Glutamatergic neuron (in vitro differentiated cells): ENCODE measurements around the gene TNIP1. TPM values are rescaled to one million over a fixed set of nuclear protein-coding genes. Genes with fewer than 3 reads are reported as not detected.
A peak's percentile ranks its signal among the peaks of the same experiment; 100 is the strongest.

Source experiments
- DNase-seq: peaks from one replicate; pipeline ENCODE4 v3.0.0; 2022
- H3K27ac Mint-ChIP-seq: one replicate; pipeline ENCODE4 v1.8.0; 2020; ENCODE audit warnings: mild to moderate bottlenecking, mixed read lengths, inconsistent platforms; ENCODE audit not compliant: unreplicated experiment
- H3K27me3 Mint-ChIP-seq: one replicate; pipeline ENCODE4 v1.8.0; 2020; ENCODE audit warnings: mild to moderate bottlenecking, moderate library complexity, mixed read lengths, inconsistent platforms; ENCODE audit not compliant: unreplicated experiment
- H3K36me3 Mint-ChIP-seq: one replicate; pipeline ENCODE4 v1.8.0; 2020; ENCODE audit warnings: mild to moderate bottlenecking, mixed read lengths, inconsistent platforms; ENCODE audit not compliant: unreplicated experiment
- H3K4me1 Mint-ChIP-seq: one replicate; pipeline ENCODE4 v1.8.0; 2020; ENCODE audit warnings: mild to moderate bottlenecking, low read depth, mixed read lengths, inconsistent platforms; ENCODE audit not compliant: unreplicated experiment
- H3K4me3 Mint-ChIP-seq: one replicate; pipeline ENCODE4 v1.8.0; 2020; ENCODE audit warnings: mild to moderate bottlenecking, mixed read lengths, inconsistent platforms; ENCODE audit not compliant: unreplicated experiment
- H3K9me3 Mint-ChIP-seq: one replicate; pipeline ENCODE4 v1.8.0; 2020; ENCODE audit warnings: mild to moderate bottlenecking, moderate library complexity, mixed read lengths, inconsistent platforms; ENCODE audit not compliant: unreplicated experiment
- total RNA-seq: library from RNA; stranded (reverse); fragmentation: NEBNext Ultra II Directional; extraction: Animal tissue kit (Norgen Biotek cat#: 25700); gene quantifications from one replicate; pipeline ENCODE4 v1.2.1, GENCODE V29; 2021; ENCODE audit not compliant: unreplicated experiment
- TF ChIP-seq, protein P1 (sequence below): fragments of 200-600 bp; sonication (generic); IDR thresholded peaks from one replicate; pipeline ENCODE4 v1.5.0; 2021; ENCODE audit not compliant: partially characterized antibody, unreplicated experiment

TNIP1 gene
- total RNA-seq, 1 donor from 2014 or later: 34.1 TPM

DNA sequence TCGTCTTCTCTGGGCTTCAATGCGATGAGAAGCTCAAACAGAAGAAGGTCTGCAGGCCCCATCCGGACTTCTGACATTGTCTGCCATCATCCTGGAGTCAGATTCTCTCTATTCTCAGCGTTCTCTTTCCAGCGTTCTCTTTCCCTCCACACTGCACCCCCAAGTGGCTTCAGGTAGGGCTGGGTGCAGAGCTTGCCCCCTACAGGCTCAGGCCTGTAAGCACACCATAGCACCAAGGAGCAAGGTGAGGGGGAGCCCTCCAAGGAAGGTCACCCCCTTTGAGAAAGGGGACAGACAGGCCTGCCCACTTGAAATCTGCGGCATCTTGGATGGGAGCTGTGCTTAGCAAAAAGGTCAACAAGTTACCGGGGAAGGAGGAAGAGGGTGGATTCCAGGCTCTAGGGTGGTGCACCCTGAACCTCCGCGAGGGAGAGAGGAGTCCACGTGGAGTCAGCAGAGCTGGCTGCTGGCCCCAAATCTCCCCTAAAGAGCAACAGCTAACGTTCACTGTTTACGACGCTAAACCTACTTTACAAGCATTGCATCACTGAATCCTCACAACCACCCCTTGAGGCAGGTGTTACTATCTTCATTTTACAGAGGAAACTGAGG lies 32.9 kb downstream of the TNIP1 start:
- Mint-ChIP-seq H3K4me1 (no peaks in the 10 kb centered on the region), H3K27ac (no peak overlapping the region), H3K27me3 (peaks cover 2% of the 10 kb centered on the region), H3K4me3 (no peak overlapping the region), H3K36me3 (no peaks in the 10 kb centered on the region), H3K9me3 (peaks cover 4% of the 10 kb centered on the region)
- TF ChIP-seq, protein P1, sequence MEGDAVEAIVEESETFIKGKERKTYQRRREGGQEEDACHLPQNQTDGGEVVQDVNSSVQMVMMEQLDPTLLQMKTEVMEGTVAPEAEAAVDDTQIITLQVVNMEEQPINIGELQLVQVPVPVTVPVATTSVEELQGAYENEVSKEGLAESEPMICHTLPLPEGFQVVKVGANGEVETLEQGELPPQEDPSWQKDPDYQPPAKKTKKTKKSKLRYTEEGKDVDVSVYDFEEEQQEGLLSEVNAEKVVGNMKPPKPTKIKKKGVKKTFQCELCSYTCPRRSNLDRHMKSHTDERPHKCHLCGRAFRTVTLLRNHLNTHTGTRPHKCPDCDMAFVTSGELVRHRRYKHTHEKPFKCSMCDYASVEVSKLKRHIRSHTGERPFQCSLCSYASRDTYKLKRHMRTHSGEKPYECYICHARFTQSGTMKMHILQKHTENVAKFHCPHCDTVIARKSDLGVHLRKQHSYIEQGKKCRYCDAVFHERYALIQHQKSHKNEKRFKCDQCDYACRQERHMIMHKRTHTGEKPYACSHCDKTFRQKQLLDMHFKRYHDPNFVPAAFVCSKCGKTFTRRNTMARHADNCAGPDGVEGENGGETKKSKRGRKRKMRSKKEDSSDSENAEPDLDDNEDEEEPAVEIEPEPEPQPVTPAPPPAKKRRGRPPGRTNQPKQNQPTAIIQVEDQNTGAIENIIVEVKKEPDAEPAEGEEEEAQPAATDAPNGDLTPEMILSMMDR: peak; percentile 75
- DNase-seq: peak; percentile 37

DNA sequence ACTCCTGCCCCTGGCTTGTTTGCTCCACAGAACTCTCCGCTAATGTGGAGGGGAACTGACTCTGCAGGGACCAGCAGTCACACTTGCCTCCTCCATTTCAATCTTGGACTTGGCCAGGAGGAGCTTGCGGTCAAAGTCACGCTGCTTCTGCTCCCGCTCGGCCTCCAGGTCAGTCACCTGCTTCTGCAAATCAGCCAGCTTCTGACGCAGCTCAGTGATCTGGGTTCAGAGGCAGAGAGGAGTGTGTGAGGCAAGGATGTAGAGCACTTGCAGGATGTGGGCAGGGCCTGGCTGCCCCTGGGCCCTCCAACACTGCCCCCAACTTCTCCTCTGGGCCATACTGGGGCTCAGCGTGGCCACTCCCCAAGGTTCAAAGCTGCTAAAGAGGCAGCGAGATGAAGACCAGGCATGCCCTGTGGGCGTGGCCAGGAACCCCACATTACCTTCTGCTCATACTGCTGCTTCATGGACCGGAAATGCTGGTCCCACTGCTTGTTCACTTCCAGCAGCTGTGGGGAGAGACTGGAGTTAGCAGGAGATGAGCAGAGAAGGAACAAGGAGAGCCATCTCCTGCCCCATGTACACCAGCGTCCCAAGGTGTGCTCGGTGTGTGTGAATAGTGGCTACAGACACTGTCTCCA lies 38.3 kb downstream of the TNIP1 start:
- Mint-ChIP-seq H3K4me1 (no peaks in the 10 kb centered on the region), H3K27ac (no peak overlapping the region), H3K4me3 (no peak overlapping the region), H3K36me3 (no peaks in the 10 kb centered on the region), H3K9me3 (peaks cover 1% of the 10 kb centered on the region), H3K27me3 (no peaks in the 10 kb centered on the region)
- no peak for DNase-seq
- TF ChIP-seq, protein P1: no peak

DNA sequence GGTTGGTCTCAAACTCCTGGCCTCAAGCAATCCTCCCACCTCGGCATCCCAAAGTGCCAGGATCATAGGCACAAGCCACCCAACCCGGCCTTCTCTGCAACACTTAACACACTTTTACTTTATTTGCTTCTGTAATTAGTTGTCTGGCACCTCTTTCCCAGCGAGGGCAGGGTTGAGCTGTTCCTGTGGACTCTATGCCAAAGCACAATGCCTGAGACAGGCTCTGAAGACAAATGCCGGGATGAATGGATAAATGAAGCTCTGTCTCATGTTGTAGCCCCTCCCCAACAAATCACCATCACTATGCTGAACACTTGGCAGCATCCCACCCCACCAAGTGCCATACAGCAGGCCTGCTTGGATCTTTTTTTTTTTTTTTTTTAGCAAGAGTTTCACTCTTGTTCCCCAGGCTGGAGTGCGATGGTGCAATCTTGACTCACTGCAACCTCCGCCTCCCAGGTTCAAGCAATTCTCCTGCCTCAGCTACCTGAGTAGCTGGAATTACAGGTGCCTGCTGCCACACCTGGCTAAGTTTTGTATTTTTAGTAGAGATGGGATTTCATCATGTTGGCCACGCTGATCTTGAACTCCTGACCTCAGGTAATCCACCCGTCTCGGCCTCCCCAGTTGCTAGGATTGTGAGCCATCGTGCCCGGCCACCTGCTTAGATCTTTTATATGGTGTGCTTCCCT lies 39.1 kb downstream of the TNIP1 start:
- H3K36me3 Mint-ChIP-seq: no peaks in the 10 kb centered on the region
- H3K4me1 Mint-ChIP-seq: no peaks in the 10 kb centered on the region
- no peak overlapping the region for H3K27ac Mint-ChIP-seq
- DNase-seq: no peak
- TF ChIP-seq, protein P1: no peak
- H3K9me3 Mint-ChIP-seq: peaks cover 1% of the 10 kb centered on the region
- no peaks in the 10 kb centered on the region for H3K27me3 Mint-ChIP-seq
- H3K4me3 Mint-ChIP-seq: no peak overlapping the region

DNA sequence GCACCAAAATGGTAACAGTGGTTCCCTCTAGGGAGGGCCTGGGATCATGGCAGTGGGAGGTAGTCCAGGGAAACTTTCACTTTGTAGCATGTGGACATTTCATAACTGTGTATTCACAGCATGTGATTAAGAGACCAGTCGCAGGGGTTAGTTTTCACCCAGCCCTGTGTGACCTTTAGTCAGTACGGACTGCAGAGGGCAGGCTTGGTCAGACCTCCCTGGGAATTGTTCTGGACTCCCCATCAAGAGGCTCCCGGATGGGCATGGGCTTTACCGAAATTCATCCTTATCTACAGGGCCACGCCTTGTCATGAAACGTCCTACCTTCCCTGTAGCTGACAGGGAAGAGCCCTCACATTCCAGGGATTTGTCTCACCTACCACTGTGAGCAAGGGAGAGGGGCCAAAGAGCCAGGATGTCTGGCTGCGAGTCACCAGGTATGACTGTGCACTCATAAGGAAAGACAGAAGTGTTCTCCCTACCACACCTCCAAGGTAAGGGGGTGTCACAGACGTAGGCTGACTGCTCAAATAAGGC lies 40.6 kb downstream of the TNIP1 start:
- no peaks in the 10 kb centered on the region for H3K36me3 Mint-ChIP-seq
- no peaks in the 10 kb centered on the region for H3K9me3 Mint-ChIP-seq
- no peak overlapping the region for H3K4me3 Mint-ChIP-seq
- no peaks in the 10 kb centered on the region for H3K27me3 Mint-ChIP-seq
- H3K27ac Mint-ChIP-seq: no peak overlapping the region
- TF ChIP-seq, protein P1: no peak
- DNase-seq: no peak
- peaks cover 1% of the 10 kb centered on the region for H3K4me1 Mint-ChIP-seq

DNA sequence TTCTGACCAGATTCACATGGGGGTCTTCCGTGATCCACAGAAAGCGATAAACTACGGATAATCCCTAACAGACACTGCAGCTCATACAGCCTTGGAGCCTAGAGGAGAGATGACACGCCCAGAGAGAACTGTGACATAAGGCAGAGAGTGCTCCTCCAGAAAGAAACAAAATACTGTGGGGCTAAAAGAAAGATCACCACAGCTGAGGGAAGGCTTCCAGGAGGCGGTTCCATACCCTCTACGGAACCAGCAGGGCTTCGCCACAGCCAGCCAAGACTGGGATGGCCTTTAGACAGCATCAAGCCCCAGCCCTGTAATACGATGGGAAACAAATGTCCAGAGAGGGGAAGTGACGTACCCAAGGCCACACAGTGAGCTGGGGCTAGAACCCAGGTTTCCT lies 41.2 kb downstream of the TNIP1 start:
- Mint-ChIP-seq H3K4me1 (peaks cover 1% of the 10 kb centered on the region), H3K9me3 (no peaks in the 10 kb centered on the region), H3K27ac (no peak overlapping the region), H3K36me3 (no peaks in the 10 kb centered on the region), H3K27me3 (no peaks in the 10 kb centered on the region), H3K4me3 (no peak overlapping the region)
- DNase-seq: no peak
- TF ChIP-seq, protein P1: no peak
